ENCODE measurements around the gene ANKRD30A.

Gene ANKRD30A

GRCh38 chr10:37222046-37222445, 96.6 kb downstream of the ANKRD30A start:
- H3K4me3 Mint-ChIP-seq = no peak overlapping the region
- no peaks in the 10 kb centered on the region for H3K36me3 Mint-ChIP-seq (ENCODE audit: low read depth)
- H3K9me3 Mint-ChIP-seq = peaks cover 13% of the 10 kb centered on the region
- H3K4me1 Mint-ChIP-seq = no peaks in the 10 kb centered on the region
- no peak for TF ChIP-seq CTCF (IDR thresholded peaks at IDR 0.05; ENCODE audit: unreplicated experiment in 3 of 3)
- H3K27me3 Mint-ChIP-seq (ENCODE audit: low read depth) = no peaks in the 10 kb centered on the region
- H3K27ac Mint-ChIP-seq = no peak overlapping the region

DNA sequence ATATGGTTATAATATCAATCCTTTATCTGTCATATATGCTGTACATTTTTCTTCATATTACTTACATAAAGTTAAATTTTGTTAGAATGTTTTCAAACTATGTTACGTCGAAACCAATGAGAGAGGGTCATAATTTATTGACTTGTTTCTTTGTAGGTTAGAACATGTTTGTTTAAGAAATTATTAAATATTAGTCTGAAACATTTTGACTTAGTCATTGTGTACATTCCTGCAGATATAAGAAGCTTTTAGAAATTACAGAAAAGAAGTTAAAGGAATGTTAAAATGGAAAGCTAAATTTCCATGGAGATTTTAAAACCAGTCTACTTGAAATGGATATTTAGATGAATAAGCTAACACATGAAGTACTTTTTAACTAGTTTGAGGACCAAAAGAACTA, 99.8 kb downstream of the ANKRD30A start:
- Mint-ChIP-seq H3K4me3 (no peak overlapping the region), H3K27me3 (ENCODE audit: low read depth) (no peaks in the 10 kb centered on the region), H3K4me1 (no peaks in the 10 kb centered on the region), H3K36me3 (ENCODE audit: low read depth) (no peaks in the 10 kb centered on the region), H3K9me3 (peaks cover 13% of the 10 kb centered on the region), H3K27ac (no peak overlapping the region)
- no peak for TF ChIP-seq CTCF (IDR thresholded peaks at IDR 0.05; ENCODE audit: unreplicated experiment in 3 of 3)

- H3K36me3 Mint-ChIP-seq (ENCODE audit: low read depth) = no peaks in the 10 kb centered on the region
- no peak for TF ChIP-seq CTCF (IDR thresholded peaks at IDR 0.05; ENCODE audit: unreplicated experiment in 3 of 3)
Measured at GRCh38 chr10:37226524-37226923, 101.1 kb downstream of the ANKRD30A start.

DNA sequence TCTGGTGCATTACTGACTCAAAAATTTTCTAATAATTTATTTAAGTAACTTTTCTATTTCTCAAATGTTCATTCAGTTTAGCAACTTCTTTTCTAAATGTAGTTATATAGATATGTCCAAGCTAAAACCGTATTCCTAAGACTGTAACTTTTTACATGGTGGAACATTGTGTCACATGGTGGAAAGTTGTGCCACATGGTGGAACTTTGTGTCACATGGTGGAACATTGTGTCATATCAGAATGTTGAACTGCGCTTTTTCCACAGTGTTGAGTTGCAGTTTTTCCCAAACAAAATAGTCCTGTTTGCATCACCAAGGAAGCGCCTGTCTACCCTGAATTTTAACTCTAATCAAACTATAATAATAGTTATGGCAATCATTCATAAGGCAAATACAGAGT, 109.3 kb downstream of the ANKRD30A start:
- TF ChIP-seq CTCF (IDR thresholded peaks at IDR 0.05; ENCODE audit: unreplicated experiment in 3 of 3) = no peak
- Mint-ChIP-seq H3K4me3 (no peak overlapping the region), H3K4me1 (no peaks in the 10 kb centered on the region), H3K27ac (no peak overlapping the region), H3K36me3 (ENCODE audit: low read depth) (no peaks in the 10 kb centered on the region), H3K27me3 (ENCODE audit: low read depth) (no peaks in the 10 kb centered on the region), H3K9me3 (peaks cover 7% of the 10 kb centered on the region)

More at GRCh38 chr10:37226524-37226923, 101.1 kb downstream of the ANKRD30A start:
- H3K27ac Mint-ChIP-seq = no peak overlapping the region
- no peak overlapping the region for H3K4me3 Mint-ChIP-seq
- no peaks in the 10 kb centered on the region for H3K27me3 Mint-ChIP-seq (ENCODE audit: low read depth)
- peaks cover 10% of the 10 kb centered on the region for H3K9me3 Mint-ChIP-seq
- no peaks in the 10 kb centered on the region for H3K4me1 Mint-ChIP-seq

DNA sequence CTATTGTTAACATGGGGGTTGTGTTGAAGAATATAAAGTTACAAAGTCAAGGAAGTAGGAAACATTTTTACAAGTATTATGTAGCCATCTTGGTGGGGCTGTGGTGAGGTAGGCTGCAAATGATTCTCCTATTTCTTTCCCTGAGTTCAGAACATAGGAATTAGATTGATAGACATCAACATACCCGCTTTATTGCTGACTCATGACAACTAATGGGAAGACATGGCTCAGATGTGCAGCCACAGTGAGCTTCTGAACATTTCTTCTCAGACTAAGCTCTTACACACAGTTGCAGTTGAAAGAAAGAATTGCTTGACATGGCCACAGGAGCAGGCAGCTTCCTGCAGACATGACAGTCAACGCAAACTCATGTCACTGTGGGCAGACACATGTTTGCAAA, 110.7 kb downstream of the ANKRD30A start:
- H3K9me3 Mint-ChIP-seq = peaks cover 12% of the 10 kb centered on the region
- H3K36me3 Mint-ChIP-seq (ENCODE audit: low read depth) = no peaks in the 10 kb centered on the region
- no peak overlapping the region for H3K27ac Mint-ChIP-seq
- no peaks in the 10 kb centered on the region for H3K4me1 Mint-ChIP-seq
- no peaks in the 10 kb centered on the region for H3K27me3 Mint-ChIP-seq (ENCODE audit: low read depth)
- TF ChIP-seq CTCF (IDR thresholded peaks at IDR 0.05; ENCODE audit: unreplicated experiment in 3 of 3) = no peak
- H3K4me3 Mint-ChIP-seq = no peak overlapping the region

GRCh38 chr10:37240223-37240622, 114.8 kb downstream of the ANKRD30A start:
- H3K4me3 Mint-ChIP-seq = no peak overlapping the region
- no peak for TF ChIP-seq CTCF (IDR thresholded peaks at IDR 0.05; ENCODE audit: unreplicated experiment in 3 of 3)
- no peaks in the 10 kb centered on the region for H3K27me3 Mint-ChIP-seq (ENCODE audit: low read depth)
- H3K9me3 Mint-ChIP-seq = peaks cover 18% of the 10 kb centered on the region
- H3K4me1 Mint-ChIP-seq = no peaks in the 10 kb centered on the region
- no peak overlapping the region for H3K27ac Mint-ChIP-seq
- peaks cover 4% of the 10 kb centered on the region for H3K36me3 Mint-ChIP-seq (ENCODE audit: low read depth)

Data from nephron (organoid).